Ishikawa (cell line): Measurements from ENCODE around the gene EIF4E3.

ENCODE experiments used
- CEBPB ChIP-seq: IDR thresholded peaks from 2 replicates; pipeline ENCODE4 v1.6.1; 2012
- CREB1 ChIP-seq: IDR thresholded peaks from 2 replicates; pipeline ENCODE4 v1.6.1; 2012; ENCODE audit warnings: low read depth
- EGR1 ChIP-seq: IDR thresholded peaks from 2 replicates; pipeline ENCODE4 v1.6.1; 2012
- EP300 ChIP-seq: IDR thresholded peaks from 2 replicates; pipeline ENCODE4 v1.6.1; 2012; ENCODE audit warnings: borderline replicate concordance
- FOXM1 ChIP-seq: IDR thresholded peaks from 2 replicates; pipeline ENCODE4 v1.6.1; 2012; ENCODE audit warnings: low read depth, borderline replicate concordance
- NFIC ChIP-seq: IDR thresholded peaks from 2 replicates; pipeline ENCODE4 v1.6.1; 2012
- RAD21 ChIP-seq: IDR thresholded peaks from 2 replicates; pipeline ENCODE4 v1.6.1; 2012; ENCODE audit warnings: low read depth
- TAF1 ChIP-seq: IDR thresholded peaks from 2 replicates; pipeline ENCODE4 v1.6.1; 2012; ENCODE audit warnings: low read depth, mild to moderate bottlenecking
- TCF12 ChIP-seq: IDR thresholded peaks from 2 replicates; pipeline ENCODE4 v1.6.1; 2012; ENCODE audit warnings: low read depth
- TEAD4 ChIP-seq: IDR thresholded peaks from 2 replicates; pipeline ENCODE4 v1.6.1; 2012
- YY1 ChIP-seq: IDR thresholded peaks from 2 replicates; pipeline ENCODE4 v1.6.1; 2012; ENCODE audit warnings: low read depth
- ZBTB7A ChIP-seq: IDR thresholded peaks from 2 replicates; pipeline ENCODE4 v1.6.1; 2012; ENCODE audit warnings: low read depth
- TF ChIP-seq, protein P1 (sequence below): IDR thresholded peaks from 2 replicates; pipeline ENCODE4 v1.6.1; 2012
- TF ChIP-seq, protein P2 (sequence below): IDR thresholded peaks from 2 replicates; pipeline ENCODE4 v1.6.1; 2012
- TF ChIP-seq, protein P3 (sequence below): IDR thresholded peaks from 2 replicates; pipeline ENCODE4 v1.6.1; 2012; ENCODE audit warnings: low read depth, mild to moderate bottlenecking

The EIF4E3 gene

DNA sequence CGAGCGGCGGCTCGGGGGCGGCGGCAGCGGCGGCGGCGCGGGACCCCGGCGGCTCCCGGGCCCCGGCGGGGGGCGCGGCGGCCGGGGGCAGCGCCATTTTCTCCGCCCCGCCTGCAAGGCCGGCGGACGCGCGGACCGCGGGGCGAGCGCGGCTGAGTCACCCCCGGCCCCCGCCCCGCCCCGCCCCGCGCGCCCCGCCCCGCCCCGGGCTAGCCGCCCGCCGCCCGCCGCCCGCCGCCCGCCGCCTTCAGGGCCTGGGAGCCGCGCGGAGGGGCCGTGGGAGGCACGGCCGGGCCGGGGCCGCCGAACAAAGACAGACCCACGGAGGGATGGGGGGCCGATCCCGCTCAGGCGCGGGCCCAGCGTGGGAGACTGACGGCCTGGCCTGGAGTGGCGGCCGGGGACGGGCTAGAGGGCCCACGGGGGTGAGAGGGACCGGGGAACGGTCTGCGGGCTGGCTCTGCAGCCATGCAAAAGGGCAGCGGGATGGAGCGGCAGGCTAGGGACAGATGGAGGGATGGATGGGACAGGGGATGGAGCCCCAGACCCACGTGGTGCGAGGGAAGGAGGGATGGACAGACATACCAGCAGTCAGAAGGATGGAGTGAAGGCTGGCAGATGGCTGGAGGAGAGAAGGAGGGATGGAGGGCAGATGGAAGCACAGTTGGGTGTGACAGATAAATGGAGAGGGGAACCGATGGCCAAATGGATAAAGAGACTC, at the start of gene EIF4E3:
EIF4E3 (minus strand) TSS at position 132 of the 721 bp plus-strand sequence; CDS start at position 97, 35 bp downstream.
- TF ChIP-seq TEAD4 (no peak), YY1 (peak; percentile 67; the same call in 1 of the 2 replicates), ZBTB7A (0 out of 2 replicates have a peak, but pooled peaks have one; percentile 18)
- TF ChIP-seq, protein P1, sequence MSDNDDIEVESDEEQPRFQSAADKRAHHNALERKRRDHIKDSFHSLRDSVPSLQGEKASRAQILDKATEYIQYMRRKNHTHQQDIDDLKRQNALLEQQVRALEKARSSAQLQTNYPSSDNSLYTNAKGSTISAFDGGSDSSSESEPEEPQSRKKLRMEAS: no peak

DNA sequence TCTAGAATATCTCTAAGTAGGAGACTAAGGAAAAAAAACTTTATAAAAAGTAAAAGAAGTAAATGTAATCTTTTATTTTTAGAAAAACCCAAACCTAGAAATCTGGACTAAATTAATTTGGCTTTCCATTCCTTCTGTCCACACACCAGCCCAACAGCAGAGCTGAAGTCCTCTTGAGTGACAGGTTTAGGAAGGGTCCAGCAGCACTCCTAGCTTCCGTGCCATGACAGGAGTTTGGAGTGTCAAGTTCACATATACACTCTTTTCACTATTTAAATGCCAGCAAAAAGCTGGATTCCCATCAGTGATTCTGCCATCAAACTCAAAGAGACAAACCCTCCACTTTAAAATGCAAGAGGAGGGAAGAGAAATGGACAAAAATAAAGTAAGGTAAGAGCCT, 46.7 kb upstream of the EIF4E3 start:
- TF ChIP-seq, protein P2, sequence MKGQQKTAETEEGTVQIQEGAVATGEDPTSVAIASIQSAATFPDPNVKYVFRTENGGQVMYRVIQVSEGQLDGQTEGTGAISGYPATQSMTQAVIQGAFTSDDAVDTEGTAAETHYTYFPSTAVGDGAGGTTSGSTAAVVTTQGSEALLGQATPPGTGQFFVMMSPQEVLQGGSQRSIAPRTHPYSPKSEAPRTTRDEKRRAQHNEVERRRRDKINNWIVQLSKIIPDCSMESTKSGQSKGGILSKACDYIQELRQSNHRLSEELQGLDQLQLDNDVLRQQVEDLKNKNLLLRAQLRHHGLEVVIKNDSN: no peak
- TF ChIP-seq YY1 (no peak), EP300 (no peak), FOXM1 (no peak)

DNA sequence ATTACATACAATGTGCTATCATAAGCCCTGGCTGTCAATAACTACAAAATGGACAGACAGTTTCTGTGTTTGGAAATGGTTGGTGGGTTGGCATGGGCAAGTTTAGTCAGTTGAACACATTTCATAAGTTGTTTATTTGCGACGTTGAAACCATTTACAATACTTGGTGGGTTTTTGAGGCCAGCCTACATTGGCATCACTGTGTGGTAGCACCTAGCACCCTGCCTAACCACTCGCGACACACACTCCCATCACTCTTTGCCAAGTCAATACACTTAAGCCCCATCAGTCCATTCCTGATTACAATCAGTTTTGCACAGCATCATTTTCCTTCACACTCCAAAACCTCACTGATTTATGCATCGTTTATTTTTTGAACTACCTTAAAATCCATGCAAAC, 45.9 kb upstream of the EIF4E3 start:
- TF ChIP-seq CREB1 (no peak), ZBTB7A (no peak), EGR1 (no peak), CEBPB (no peak)

DNA sequence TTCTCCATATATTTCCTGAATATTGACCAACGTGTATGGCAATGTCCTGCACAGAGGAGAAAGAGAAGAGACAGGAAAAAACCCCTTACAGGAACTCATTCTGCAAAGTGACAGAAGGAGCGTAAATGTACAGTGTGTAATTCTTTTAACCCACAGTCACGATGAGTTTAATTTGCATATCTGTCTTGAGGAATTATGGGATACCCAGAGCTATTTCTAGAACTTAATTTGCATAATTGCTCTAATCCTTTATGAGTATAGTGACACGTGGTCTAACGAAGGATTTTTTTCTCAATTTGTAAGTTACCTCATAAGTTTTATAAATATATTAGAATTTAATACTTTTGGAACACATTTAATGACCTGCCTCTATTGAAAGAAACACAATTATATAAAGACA, 38.2 kb upstream of the EIF4E3 start:
- TF ChIP-seq, protein P2: no peak
- TF ChIP-seq CREB1: no peak
- no peak for TF ChIP-seq TAF1

DNA sequence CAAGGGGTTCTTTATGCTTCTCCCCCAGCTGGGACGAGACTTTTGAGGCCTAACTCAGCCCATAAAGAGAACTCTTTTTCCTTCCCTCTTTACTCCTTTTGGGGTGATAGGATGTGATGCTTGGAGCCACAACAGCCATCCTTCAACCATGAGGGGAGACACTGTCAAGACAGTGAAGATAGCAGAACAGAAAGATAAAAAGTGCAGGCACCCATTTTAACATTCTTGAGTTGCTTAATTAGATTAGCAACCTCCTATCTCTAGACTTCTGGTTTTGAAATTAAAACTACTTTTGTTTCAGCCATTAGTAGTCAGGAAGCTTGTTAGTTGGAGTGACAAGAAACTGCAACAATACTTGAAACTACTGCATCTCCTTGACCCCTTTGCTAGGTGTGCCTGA, 34.9 kb upstream of the EIF4E3 start:
- TF ChIP-seq EGR1 (no peak), TAF1 (no peak), CEBPB (no peak)
- TF ChIP-seq, protein P3, sequence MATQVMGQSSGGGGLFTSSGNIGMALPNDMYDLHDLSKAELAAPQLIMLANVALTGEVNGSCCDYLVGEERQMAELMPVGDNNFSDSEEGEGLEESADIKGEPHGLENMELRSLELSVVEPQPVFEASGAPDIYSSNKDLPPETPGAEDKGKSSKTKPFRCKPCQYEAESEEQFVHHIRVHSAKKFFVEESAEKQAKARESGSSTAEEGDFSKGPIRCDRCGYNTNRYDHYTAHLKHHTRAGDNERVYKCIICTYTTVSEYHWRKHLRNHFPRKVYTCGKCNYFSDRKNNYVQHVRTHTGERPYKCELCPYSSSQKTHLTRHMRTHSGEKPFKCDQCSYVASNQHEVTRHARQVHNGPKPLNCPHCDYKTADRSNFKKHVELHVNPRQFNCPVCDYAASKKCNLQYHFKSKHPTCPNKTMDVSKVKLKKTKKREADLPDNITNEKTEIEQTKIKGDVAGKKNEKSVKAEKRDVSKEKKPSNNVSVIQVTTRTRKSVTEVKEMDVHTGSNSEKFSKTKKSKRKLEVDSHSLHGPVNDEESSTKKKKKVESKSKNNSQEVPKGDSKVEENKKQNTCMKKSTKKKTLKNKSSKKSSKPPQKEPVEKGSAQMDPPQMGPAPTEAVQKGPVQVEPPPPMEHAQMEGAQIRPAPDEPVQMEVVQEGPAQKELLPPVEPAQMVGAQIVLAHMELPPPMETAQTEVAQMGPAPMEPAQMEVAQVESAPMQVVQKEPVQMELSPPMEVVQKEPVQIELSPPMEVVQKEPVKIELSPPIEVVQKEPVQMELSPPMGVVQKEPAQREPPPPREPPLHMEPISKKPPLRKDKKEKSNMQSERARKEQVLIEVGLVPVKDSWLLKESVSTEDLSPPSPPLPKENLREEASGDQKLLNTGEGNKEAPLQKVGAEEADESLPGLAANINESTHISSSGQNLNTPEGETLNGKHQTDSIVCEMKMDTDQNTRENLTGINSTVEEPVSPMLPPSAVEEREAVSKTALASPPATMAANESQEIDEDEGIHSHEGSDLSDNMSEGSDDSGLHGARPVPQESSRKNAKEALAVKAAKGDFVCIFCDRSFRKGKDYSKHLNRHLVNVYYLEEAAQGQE: no peak

DNA sequence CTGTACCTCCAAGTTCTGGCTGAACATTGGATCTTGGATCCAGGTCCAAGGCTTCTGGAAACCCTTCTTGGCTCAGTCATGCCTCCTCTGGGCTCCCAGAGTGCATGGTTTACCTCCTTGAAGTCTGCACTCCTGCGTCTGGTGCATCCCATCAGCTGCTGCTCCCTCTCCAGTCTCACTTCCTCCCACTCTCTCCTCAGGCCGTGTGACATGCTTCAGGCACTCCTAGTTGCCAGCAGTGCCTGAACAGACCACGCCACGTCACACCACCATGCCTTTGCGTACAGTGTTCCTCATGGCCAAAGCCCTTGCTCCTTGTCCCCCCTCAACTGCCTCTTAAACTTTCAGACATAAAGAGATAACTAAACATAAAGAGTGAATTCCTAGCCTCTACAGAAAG, 34.2 kb upstream of the EIF4E3 start:
- TF ChIP-seq ZBTB7A: no peak
- TF ChIP-seq, protein P2: no peak

DNA sequence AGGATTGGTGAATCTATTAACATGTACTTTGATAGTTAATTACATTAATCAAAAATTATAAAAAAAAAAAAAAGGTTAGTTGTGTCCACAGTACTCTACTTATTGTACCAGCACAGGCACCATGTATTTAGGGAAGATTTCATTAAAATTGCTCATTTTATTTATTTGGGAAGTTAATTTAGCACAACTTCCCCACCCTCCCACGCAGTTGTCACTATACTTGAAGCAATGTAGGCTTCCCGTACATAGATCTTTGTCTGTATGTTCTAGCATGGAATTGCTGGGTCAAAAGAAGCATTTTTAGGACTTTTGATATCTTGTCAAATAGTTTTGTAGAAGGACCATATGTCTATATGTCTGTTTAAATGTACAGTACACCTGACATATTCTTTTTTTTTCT, 32.9 kb upstream of the EIF4E3 start:
- no peak for TF ChIP-seq CREB1
- TF ChIP-seq TEAD4: no peak
- no peak for TF ChIP-seq TAF1
- no peak for TF ChIP-seq ZBTB7A
- no peak for TF ChIP-seq NFIC
- TF ChIP-seq CEBPB: no peak

DNA sequence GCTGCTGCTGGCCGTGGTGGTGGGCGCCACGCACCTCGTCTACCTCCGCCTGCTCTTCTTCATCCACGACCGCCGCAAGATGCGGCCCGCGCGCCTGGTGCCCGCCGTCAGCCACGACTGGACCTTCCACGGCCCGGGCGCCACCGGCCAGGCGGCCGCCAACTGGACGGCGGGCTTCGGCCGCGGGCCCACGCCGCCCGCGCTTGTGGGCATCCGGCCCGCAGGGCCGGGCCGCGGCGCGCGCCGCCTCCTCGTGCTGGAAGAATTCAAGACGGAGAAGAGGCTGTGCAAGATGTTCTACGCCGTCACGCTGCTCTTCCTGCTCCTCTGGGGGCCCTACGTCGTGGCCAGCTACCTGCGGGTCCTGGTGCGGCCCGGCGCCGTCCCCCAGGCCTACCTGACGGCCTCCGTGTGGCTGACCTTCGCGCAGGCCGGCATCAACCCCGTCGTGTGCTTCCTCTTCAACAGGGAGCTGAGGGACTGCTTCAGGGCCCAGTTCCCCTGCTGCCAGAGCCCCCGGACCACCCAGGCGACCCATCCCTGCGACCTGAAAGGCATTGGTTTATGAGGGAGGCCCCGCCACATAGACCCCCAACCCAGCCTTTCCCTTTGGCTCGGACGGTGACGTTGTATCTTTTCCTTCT, 29.5 kb upstream of the EIF4E3 start:
- no peak for TF ChIP-seq NFIC
- no peak for TF ChIP-seq CEBPB
- no peak for TF ChIP-seq EGR1
- no peak for TF ChIP-seq YY1
- no peak for TF ChIP-seq CREB1
- no peak for TF ChIP-seq TEAD4
- TF ChIP-seq TCF12: no peak
- TF ChIP-seq, protein P1: no peak
- no peak for TF ChIP-seq RAD21
- TF ChIP-seq FOXM1: no peak
- no peak for TF ChIP-seq ZBTB7A
- no peak for TF ChIP-seq EP300
- TF ChIP-seq, protein P3: no peak
- TF ChIP-seq, protein P2: no peak
- TF ChIP-seq TAF1: no peak
